ENCODE measurements around the gene PLCB4.

Gene PLCB4

DNA sequence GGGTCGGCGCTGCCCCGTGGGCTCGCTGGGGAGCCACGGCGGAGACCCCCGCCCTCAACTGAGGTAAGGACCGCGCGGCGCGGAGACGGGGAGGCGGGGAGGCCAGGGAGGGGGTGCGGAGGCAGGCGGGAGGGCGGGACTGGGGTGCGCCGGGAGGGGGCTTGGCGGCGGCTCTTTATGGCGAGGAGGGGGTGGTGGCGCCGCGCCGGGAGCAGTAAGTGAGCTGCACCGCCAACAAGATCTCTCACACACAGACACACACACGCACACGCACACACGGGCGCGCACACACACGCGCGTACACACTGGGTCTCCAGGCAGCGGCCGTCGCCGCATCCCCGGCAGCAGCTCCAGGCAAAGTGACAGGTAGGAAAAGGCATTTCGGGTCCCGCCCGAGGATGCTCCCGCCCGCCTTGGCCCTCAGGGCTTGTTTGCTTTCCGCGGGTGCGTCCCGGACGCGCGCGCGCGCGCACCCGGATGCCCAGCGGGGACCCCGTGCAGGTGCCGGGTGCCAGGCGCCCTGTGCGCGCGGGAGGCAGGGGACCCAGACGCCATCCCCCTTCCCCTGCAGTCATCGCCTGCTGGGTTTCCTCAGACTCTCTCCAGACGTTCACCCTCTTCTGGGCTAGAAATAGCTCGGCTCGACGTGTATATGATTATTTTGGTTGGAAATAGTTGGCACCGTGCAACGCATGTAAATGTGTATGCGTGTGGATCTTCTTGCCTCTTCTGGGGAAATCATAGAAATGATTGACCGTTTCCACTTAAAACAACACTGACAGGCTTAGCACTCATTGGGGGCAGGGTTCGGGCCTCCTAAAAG, at the start of gene PLCB4:
TSS of gene PLCB4 (plus strand) at position 247 of the 823 bp plus-strand sequence. CDS start 238,728 bp downstream, outside the sequence.
- no peak within 1 kb of the TSS for H3K4me3 ChIP-seq (ENCODE audit: low read depth, low read length)
- TF ChIP-seq, protein P1, sequence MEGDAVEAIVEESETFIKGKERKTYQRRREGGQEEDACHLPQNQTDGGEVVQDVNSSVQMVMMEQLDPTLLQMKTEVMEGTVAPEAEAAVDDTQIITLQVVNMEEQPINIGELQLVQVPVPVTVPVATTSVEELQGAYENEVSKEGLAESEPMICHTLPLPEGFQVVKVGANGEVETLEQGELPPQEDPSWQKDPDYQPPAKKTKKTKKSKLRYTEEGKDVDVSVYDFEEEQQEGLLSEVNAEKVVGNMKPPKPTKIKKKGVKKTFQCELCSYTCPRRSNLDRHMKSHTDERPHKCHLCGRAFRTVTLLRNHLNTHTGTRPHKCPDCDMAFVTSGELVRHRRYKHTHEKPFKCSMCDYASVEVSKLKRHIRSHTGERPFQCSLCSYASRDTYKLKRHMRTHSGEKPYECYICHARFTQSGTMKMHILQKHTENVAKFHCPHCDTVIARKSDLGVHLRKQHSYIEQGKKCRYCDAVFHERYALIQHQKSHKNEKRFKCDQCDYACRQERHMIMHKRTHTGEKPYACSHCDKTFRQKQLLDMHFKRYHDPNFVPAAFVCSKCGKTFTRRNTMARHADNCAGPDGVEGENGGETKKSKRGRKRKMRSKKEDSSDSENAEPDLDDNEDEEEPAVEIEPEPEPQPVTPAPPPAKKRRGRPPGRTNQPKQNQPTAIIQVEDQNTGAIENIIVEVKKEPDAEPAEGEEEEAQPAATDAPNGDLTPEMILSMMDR (IDR thresholded peaks at IDR 0.05; ENCODE audit: insufficient read depth, low read depth, low read length, missing control alignments), result no peak
- no peak for DNase-seq (ENCODE audit: low read depth)

DNA sequence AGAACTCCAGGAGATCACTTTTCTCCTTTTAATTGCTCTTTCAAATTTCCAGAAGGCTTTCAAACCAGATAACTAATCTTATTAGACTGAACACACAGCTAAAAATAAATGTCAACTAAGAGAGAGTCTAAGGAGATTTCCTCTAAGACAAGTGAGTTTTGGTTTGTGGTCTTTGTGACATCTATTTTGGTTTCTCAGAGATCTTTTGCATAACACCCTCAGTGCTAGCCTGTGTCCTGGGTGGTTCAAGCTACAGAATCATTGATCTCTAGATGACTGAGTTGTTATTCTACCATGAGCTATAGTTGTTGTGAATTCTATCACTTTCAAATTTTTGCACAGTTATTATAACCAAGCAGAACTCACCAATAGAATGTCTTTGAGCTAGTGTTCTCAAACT, 49.1 kb upstream of the PLCB4 start:
- TF ChIP-seq, protein P1 (IDR thresholded peaks at IDR 0.05; ENCODE audit: insufficient read depth, low read depth, low read length, missing control alignments), result no peak

DNA sequence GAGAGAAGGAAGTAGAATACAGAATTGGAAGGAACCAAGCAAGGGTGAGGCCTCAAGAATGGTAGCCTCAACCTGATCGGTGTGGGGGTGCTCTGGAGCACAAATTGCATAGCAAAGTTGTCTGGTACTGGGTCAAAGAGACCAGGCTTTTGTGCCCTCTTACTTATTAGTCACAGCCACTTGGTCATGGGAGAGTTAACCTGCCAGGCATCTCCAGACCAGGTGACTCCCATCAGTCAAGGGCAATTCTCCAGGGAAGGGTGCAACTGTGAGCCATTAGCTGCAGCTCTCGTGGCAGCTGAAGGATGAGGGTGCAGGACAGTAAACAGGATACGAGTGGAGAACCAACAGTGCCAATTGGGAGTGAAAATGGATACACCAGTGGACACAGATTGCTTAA, 47.7 kb upstream of the PLCB4 start:
- no peak overlapping the region for H3K4me3 ChIP-seq (ENCODE audit: low read depth, low read length)
- TF ChIP-seq, protein P1 (IDR thresholded peaks at IDR 0.05; ENCODE audit: insufficient read depth, low read depth, low read length, missing control alignments), result no peak
- no peak for DNase-seq (ENCODE audit: low read depth)

More for the DNA sequence above, 49.1 kb upstream of the PLCB4 start:
- no peak for DNase-seq (ENCODE audit: low read depth)
- no peak overlapping the region for H3K4me3 ChIP-seq (ENCODE audit: low read depth, low read length)

DNA sequence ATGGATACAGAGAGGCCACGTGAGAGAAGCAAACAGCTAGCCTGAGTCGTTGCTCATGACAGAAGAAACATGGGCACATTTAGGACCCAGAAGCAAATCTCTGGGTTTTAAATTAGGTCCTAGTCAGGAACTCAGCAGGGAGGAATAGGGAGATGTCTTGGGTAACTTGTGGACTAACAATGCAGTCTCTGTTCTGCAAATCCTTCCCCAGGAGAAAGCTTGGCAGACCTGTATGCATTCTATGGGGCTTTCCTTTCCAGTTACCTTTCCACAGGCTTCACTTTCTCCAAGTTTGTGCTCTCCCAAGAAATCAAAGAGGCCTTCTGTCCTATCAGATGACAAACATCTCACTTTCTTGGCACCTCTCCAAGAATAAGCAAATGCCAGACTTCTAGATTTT, 47.2 kb upstream of the PLCB4 start:
- DNase-seq (ENCODE audit: low read depth), result no peak

DNA sequence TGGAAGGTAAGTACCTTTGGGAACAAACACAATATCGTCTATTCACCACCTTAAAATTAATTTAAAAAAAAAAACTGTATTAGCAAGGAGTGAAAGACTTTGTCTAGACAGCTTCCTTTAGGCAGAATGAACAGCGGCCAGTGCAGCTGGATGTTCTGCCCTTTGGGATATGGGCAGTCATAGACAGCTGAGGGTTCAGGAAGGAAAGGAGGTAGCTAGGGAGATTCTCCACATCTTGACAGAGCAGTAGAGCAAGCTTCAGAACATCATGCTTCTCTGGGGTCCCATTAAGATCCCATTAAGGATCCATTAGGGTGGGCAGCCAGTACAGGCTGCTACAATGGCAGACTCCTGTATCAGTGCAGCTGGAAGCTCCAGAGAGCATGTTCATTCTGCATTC, 46.5 kb upstream of the PLCB4 start:
- no peak overlapping the region for H3K4me3 ChIP-seq (ENCODE audit: low read depth, low read length)
- TF ChIP-seq, protein P1 (IDR thresholded peaks at IDR 0.05; ENCODE audit: insufficient read depth, low read depth, low read length, missing control alignments), result no peak
- DNase-seq (ENCODE audit: low read depth), result no peak

More for the DNA sequence above, 47.2 kb upstream of the PLCB4 start:
- TF ChIP-seq, protein P1 (IDR thresholded peaks at IDR 0.05; ENCODE audit: insufficient read depth, low read depth, low read length, missing control alignments), result no peak
- no peak overlapping the region for H3K4me3 ChIP-seq (ENCODE audit: low read depth, low read length)

DNA sequence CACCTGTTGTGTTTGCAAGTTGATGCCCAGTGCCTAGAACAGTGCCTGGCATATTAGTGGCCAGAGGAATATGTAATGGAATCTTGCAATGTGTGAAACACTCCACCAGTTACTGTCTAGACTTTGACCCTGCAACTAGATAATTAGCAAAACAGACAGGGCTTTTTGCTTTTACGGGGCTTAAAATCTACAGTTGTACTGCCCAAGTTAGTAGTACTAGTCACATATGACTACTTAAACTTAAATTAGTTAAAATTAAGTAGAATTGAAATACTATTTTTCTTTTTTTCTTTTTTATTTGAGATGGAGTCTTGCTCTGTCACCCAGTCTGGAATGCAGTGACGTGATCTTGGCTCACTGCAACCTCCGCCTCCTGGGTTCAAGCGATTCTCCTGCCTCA, 44.3 kb upstream of the PLCB4 start:
- H3K4me3 ChIP-seq (ENCODE audit: low read depth, low read length), result no peak overlapping the region
- no peak for DNase-seq (ENCODE audit: low read depth)
- TF ChIP-seq, protein P1 (IDR thresholded peaks at IDR 0.05; ENCODE audit: insufficient read depth, low read depth, low read length, missing control alignments), result no peak

Data from GM12865 (cell line).